Fibroblast of peridontal ligament (primary cell): ENCODE data around the gene CENPV.

Experiments
- DNase-seq: peaks from one replicate; pipeline ENCODE4 v3.0.0-alpha.2; 2010; ENCODE audit errors: extremely low read depth

CENPV gene

GRCh38 chr17:16361874-16362273 lies 8.6 kb upstream of the CENPV start:
- no peak for DNase-seq

DNA sequence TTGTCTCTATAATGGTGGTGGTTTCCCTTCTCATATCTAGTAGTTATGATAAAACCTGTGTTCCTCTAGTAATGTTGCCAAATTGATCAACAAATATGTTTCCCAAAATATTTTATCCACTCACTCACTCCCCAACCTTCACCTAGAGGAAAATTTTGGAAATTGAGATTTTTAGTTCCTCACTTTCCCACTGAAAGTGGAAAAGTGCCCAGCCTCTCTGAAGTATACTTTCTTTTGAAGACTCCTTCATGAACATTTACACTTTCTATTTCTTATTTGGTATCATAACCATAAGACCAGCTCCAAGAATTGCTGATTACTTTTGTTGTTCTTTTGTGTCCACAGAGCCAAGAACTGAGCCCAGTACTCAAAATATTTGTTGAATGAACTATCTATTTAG lies 5.1 kb upstream of the CENPV start:
- DNase-seq = no peak

DNA sequence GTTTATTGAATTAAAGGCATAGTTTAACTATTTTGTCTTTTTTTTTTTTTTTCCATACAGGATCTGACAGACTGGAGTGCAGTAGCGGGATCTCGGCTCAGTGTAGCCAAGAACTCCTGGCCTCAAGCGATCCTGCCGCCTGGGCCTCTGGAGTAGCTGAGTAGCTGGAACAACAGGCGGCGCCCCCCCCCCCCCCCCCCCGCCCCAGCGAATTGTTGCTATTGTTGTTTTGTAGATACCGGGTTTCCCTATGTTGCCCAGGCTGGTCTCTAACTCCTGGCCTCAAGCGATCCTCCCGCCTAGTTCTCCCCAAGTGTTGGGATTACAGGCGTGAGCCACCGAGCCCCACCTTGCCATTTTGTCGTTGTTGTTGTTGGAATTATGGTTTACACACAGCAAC lies 1.3 kb upstream of the CENPV start:
- no peak for DNase-seq

- no peak for DNase-seq
Measured at GRCh38 chr17:16352667-16353316, 477 bp downstream of the CENPV start.

DNA sequence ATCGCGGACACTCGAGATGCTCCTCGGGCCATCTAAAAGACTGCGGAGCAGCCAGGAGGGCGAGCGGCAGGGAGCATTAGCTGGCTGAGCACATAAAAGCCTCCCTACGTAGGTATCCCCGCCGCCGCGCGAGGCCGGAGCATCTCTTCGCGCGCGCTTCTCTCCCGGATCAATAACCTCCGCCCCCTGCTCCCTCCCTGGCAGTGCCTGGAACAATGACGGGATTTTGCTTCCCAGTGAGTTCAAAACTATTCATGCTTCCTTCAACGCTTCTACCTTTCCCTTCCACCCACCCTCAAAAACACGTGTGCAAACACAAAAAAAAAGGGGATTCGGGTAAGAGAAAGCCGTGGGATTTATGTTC lies 984 bp downstream of the CENPV start:
- DNase-seq = peak; percentile 30

DNA sequence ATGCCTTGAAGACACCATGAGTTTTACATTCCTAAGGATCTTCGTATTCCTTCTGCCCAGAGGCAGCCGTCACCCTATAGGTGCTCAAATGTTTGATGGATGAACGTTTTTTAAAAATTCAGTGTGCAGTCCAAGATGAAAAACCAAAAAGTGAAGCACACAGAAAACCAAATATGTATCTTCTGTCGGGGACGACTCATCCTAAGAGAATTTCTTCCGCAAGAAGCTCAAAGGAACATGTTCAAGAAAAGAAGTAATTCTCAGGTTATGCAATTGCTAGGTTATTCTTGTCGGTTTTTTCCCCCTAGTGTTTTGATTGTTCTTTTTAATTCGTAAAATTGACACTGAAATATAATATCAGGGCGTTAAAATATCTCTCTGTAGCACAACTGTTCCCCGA lies 1.4 kb downstream of the CENPV start:
- peak; percentile 44 for DNase-seq

DNA sequence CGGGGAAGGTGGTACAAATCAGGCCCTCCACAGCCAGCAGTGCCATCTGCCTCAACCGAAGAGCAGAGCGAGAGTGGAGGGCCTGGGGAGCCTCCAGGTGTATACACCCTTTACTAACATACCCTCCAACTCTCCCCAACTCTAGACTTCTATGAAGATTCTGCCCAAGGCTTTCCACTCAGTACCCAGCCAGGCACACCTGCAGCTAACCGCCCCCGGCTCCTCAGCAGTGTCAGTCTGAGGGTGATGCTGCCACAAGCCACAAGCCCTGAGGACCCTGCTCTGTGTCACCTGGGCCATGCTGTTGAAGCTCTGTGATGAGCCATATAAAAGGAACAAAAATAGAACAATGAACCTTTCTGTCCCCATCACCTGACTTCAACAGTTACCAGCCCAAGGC lies 3.8 kb downstream of the CENPV start:
- no peak for DNase-seq

GRCh38 chr17:16348586-16348985 lies 4.7 kb downstream of the CENPV start:
- DNase-seq = no peak

- DNase-seq = no peak
Measured at GRCh38 chr17:16346721-16347271, 6.5 kb downstream of the CENPV start.

- no peak for DNase-seq
Measured at GRCh38 chr17:16345565-16345964, 7.7 kb downstream of the CENPV start.

GRCh38 chr17:16343569-16343968 lies 9.7 kb downstream of the CENPV start:
- no peak for DNase-seq

DNA sequence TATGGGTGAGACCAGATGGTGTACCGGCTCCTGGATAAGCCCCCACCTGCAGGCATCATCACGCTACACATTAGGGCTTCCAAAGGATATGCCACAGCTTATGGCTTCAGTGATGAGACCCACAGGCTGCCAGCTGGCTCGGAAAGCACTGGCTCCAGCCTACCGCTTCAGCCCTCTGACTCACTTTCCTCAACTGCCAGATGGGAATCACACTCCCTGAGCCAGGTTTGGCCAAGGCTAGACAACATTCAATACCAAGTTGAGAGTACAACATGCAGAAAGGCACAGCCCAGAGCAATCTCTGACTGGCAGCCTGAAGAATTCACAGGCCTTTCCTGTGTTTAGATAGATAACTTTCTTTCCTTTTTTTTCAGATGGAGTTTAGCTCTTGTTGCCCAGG lies 10.3 kb downstream of the CENPV start:
- peak; percentile 43 for DNase-seq

DNA sequence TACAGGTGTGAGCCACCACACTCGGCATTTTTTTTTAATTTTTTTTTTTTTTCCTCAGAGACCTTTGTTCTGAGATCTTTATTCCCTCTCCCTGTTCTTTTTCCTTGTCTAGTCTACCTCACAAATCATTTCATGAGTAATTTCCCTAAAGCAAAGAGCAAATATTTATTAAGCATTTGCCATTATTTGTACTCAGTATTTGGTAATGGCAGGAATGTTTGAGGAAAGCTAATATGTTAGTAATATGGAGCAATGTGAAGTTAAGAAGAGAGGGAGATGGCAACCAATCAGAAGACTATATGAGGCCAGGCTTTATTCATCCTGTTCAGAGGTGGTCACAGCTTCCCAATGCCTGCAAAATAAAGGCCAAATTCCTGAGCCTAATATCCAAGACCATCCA lies 13.3 kb downstream of the CENPV start:
- no peak for DNase-seq

GRCh38 chr17:16339402-16339801 lies 13.9 kb downstream of the CENPV start:
- no peak for DNase-seq

DNA sequence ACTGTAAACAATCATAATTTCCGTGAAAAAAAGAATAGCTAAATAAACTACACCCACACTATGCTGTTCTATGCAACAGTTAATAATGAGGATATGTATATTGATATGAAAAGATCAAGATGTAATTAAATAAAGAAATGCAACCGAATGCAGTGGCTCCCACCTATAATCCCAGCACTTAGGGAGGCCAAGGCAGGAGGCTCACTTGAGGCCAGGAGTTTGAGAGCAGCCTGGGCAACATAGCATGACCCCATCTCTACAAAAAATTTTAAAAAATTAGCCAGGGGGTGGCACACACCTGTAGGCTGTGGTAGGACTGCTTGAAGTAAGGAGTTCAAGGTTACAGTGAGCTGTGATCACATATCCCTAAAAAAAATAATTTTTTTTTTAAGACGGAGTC lies 14.9 kb downstream of the CENPV start:
- no peak for DNase-seq

DNA sequence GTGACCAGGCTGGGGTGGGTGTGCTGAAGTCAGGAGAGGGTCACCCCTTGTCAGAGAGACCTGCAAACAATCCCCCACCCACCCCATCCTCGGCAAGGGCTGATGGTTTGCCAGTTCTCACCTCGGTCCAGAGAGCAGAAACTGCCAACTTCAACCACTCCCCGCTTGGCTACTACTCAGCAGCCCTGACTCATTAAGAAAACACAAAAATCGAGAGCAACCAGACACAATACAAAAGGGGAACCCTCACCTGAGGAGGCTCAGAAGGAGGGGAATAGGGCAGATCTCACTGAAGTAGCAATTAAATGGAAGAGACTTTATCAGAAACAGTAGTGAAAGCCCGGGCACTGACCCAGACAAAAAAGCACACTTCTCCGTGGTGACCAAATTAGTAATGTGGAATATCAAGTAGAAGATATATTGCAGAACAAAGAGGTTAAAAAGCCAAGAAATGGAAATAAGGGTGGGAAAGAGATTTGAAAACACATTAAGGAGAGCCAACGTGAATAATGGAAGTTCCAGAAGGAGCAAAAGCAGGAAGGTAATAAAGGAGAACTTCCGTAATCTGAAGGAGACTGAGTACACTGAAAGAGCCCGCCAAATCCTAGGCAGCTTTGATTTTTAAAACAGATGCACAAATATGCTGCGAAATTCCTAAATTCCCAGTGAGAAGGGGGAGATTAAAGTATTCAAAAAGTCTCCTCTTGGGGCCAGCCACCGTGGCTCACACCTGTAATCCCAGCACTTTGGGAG lies 23.6 kb downstream of the CENPV start:
- DNase-seq = peak; percentile 33

- DNase-seq = no peak
Measured at GRCh38 chr17:16328997-16329396, 24.3 kb downstream of the CENPV start.

- no peak for DNase-seq
Measured at GRCh38 chr17:16327018-16327417, 26.3 kb downstream of the CENPV start.

- no peak for DNase-seq
Measured at GRCh38 chr17:16325964-16326363, 27.3 kb downstream of the CENPV start.

DNA sequence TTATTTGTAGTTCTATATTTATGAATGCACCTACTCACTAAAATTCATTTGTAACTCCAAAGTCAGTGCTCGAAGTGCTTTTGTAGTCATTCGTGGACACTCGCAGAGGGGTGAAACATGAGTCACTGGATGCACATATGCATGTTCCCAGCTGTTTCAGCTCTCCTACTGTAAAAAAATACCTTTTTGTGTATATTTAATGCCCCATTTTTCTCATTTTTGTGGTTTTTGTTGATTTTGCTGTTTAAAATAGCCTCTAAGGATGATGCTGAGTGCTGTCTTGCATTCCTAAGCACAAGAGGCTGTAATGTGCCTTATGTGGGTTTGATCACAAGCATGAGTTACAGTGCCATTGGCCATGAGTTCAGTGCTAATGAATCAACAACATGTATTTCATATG lies 30.6 kb downstream of the CENPV start:
- peak; percentile 84 for DNase-seq

GRCh38 chr17:16319969-16320368 lies 33.3 kb downstream of the CENPV start:
- DNase-seq = no peak

GRCh38 chr17:16314859-16315258 lies 38.4 kb downstream of the CENPV start:
- DNase-seq = no peak

DNA sequence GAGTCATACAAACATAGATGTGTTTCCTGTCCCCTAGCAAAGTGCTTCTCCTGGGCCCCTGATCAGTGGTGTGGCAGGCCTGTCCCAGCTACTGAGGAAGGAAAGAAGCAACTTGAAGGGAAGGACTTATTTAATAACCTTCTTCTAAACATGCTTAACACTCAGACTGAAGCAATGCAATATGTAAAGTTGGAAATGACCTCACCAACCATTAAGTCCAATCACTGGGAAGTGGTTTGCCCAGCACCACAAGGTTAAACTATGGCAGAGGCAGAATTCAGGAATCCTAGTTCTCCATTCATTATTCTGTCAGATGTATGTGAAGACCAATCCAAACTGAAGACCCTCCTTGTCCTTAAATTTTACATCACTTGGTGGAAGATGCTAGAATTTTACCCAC lies 39.1 kb downstream of the CENPV start:
- peak; percentile 42 for DNase-seq
